IMR-90 (cell line): ENCODE data around the gene ZNF296.

Experiments
- BHLHE40 ChIP-seq: fragments of 150-350 bp; IDR thresholded peaks from 2 replicates; pipeline ENCODE4 v1.6.1; 2016; ENCODE audit warnings: mild to moderate bottlenecking, low read depth, low read length
- MAFK ChIP-seq: IDR thresholded peaks from 2 replicates; pipeline ENCODE4 v1.6.1; 2012; ENCODE audit warnings: low read depth, low read length, improper control_type of control experiment
- MAZ ChIP-seq: IDR thresholded peaks from 2 replicates; pipeline ENCODE4 v1.6.1; 2012; ENCODE audit warnings: low read depth, mild to moderate bottlenecking, low read length, improper control_type of control experiment, moderate library complexity, borderline replicate concordance
- NFE2L2 ChIP-seq: fragments of 150-350 bp; IDR thresholded peaks from 2 replicates; pipeline ENCODE4 v1.6.1; 2016; ENCODE audit warnings: low read depth, mild to moderate bottlenecking, low read length
- POLR2A ChIP-seq: IDR thresholded peaks from 2 replicates; pipeline ENCODE4 v1.6.1; 2012; ENCODE audit warnings: mild to moderate bottlenecking, low read depth, low read length
- RFX5 ChIP-seq: IDR thresholded peaks from 2 replicates; pipeline ENCODE4 v1.8.0; 2012; ENCODE audit warnings: low read depth, mild to moderate bottlenecking, low read length, moderate library complexity
- SMC3 ChIP-seq: fragments of 150-350 bp; IDR thresholded peaks from 2 replicates; pipeline ENCODE4 v1.6.1; 2016; ENCODE audit warnings: low read depth, mild to moderate bottlenecking, antibody characterized with exemption, low read length, moderate library complexity
- TF ChIP-seq, protein P1 (sequence below): conservative IDR thresholded peaks from 2 replicates; pipeline ENCODE4 v1.5.1; 2012; ENCODE audit warnings: mild to moderate bottlenecking, low read depth, low read length, improper control_type of control experiment
- TF ChIP-seq, protein P2 (sequence below): fragments of 150-350 bp; IDR thresholded peaks from 2 replicates; pipeline ENCODE4 v1.6.1; 2017; ENCODE audit warnings: mild to moderate bottlenecking, antibody characterized with exemption, low read length, low read depth

DNA sequence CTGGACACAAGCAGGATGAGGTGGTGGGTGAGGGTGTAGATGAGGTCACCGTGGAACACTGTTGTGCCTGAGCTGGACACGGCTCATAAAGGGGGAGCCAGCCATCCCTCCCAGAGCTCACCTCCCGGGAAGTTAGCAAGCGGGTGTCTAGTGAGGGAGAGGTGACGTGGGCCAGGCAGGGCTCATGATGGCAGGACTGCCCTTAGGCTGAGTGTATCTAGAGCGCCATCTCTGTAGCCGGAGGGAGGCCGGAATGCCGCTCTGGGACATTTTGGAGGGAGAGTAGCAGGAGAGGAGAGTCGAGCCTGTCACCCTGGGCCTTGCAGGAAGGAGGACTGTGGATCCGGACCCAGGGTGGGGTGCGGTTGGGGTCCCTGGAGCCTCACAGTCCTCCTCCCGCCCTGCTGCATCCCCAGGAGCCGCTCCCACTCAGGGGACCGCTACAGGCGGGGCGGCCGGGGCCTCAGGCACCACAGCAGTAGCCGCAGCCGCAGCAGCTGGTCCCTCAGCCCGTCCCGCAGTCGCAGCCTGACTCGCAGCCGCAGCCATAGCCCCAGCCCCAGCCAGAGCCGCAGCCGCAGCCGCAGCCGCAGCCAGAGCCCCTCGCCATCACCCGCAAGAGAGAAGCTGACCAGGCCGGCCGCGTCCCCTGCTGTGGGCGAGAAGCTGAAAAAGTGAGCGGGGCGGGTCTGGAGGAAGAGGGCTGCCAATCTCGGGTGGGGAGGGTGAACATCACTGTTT lies 9.2 kb downstream of the ZNF296 start:
- TF ChIP-seq, protein P1, sequence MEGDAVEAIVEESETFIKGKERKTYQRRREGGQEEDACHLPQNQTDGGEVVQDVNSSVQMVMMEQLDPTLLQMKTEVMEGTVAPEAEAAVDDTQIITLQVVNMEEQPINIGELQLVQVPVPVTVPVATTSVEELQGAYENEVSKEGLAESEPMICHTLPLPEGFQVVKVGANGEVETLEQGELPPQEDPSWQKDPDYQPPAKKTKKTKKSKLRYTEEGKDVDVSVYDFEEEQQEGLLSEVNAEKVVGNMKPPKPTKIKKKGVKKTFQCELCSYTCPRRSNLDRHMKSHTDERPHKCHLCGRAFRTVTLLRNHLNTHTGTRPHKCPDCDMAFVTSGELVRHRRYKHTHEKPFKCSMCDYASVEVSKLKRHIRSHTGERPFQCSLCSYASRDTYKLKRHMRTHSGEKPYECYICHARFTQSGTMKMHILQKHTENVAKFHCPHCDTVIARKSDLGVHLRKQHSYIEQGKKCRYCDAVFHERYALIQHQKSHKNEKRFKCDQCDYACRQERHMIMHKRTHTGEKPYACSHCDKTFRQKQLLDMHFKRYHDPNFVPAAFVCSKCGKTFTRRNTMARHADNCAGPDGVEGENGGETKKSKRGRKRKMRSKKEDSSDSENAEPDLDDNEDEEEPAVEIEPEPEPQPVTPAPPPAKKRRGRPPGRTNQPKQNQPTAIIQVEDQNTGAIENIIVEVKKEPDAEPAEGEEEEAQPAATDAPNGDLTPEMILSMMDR = no peak
- TF ChIP-seq POLR2A (no peak), SMC3 (no peak), BHLHE40 (no peak), MAFK (no peak), RFX5 (no peak), NFE2L2 (no peak), MAZ (no peak)
- TF ChIP-seq, protein P2, sequence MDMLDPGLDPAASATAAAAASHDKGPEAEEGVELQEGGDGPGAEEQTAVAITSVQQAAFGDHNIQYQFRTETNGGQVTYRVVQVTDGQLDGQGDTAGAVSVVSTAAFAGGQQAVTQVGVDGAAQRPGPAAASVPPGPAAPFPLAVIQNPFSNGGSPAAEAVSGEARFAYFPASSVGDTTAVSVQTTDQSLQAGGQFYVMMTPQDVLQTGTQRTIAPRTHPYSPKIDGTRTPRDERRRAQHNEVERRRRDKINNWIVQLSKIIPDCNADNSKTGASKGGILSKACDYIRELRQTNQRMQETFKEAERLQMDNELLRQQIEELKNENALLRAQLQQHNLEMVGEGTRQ = no peak
